Measurements from ENCODE around the gene PLA2G1B. TPM values are rescaled to one million over a fixed set of nuclear protein-coding genes. Genes with fewer than 3 reads are reported as not detected.

PLA2G1B gene
- total and polyA plus RNA-seq, 9 of the 15 experiments (the other 6 are each of a cell fraction or from before 2014, with no cell fraction given) = 1.4 TPM; not detected in 8

DNA sequence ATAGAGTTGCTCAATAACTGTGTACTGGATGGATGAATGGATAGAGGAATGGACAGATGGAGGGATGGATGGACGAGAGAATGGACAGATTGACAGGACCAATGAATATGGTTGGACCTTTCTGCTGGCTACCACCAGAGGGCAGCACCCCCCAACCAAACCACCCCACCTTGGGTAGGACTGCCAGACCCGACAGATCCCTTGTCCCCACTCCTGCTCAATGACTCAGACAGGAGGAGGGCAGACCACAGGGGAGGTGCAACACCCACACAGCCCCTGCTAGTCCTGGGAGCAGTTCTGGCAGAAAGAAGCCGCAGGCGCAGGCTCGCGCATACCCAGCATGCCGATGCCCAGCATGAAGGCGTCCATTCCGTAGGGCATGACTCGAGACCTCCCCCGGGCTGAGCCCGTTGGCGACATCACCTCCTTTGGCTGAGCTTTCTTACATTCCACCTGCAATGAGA is 29.0 kb upstream of the PLA2G1B start (continued):
- TF ChIP-seq, protein P1, sequence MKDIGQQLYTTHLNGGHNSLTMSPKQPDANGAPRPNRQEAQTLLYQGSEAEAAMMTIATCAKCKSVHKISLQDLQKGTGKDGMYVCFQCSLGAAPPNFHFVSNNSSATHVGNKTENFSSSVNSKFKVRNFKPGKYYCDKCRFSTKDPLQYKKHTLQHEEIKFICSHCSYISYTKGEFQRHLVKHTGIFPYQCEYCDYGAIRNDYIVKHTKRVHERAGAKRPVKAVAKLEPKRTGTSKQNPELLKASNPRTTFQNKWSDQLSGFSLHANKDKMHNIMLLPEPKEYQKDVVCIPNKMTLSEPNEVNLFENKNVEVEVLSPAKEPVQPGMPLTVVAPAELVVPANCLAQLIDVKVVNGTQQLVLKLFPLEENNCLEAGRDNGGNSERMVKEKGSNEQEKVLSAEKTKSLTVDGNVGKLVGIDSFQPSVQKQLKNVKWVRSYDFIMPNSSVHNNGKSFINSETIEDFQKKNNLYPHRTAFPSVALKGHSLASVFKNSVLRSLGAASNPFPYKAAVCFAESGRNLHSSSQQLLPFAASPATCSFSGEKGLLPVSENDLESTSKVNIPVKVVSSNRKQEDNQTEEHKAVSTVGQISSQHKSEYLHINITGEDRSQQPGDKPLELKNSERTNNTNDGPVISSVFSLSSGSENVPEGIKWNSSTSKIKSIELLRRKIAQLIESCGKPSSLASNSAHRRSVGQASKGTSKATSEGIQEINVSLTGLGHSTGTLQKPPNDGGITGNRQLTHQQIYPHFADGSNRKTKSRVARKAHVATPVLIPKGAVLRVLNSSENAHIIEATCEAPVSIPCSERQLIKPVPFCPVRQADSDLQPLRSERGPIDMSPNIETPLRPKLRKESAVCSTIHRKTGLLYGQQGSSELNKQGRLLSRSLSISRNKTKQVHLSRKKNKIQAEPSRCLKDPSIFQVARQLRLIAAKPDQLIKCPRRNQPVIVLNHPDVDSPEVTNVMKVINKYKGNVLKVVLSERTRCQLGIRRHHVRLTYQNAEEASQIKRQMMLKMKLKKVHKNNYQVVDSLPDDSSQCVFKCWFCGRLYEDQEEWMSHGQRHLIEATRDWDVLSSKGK (CRISPR knock-in tag; IDR thresholded peaks at IDR 0.05) = no peak
- TF ChIP-seq PCBP2 (IDR thresholded peaks at IDR 0.05; ENCODE audit: low read depth, low read length, poor library complexity, severe bottlenecking) (no peak), HDAC6 (IDR thresholded peaks at IDR 0.05; ENCODE audit: low read depth, low read length) (no peak), HBP1 (CRISPR knock-in tag; IDR thresholded peaks at IDR 0.05) (no peak), ZNF766 (CRISPR knock-in tag; conservative IDR thresholded peaks at IDR 0.05) (no peak), BMI1 (IDR thresholded peaks at IDR 0.05; ENCODE audit: low read length) (no peak), MLX (CRISPR knock-in tag; conservative IDR thresholded peaks at IDR 0.05) (no peak), TCFL5 (CRISPR knock-in tag; conservative IDR thresholded peaks at IDR 0.05) (no peak), E2F3 (CRISPR knock-in tag; IDR thresholded peaks at IDR 0.05) (no peak), FOS (IDR thresholded peaks at IDR 0.05; ENCODE audit: extremely low read depth, insufficient read length) (peak; percentile 5), PTRF (tag; IDR thresholded peaks at IDR 0.05) (no peak), ZKSCAN1 (IDR thresholded peaks at IDR 0.05; ENCODE audit: low read depth, low read length) (0 out of 2 replicates have a peak, but pooled peaks have one; percentile 18), ZBTB49 (CRISPR knock-in tag; IDR thresholded peaks at IDR 0.05; ENCODE audit: borderline replicate concordance) (no peak), SMC3 (conservative IDR thresholded peaks at IDR 0.05; ENCODE audit: insufficient read depth, low read depth, low read length) (peak; percentile 97), NONO (IDR thresholded peaks at IDR 0.05; ENCODE audit: low read depth in 2 of 2, low read length in 1 of 2) (no peak), ZNF830 (CRISPR knock-in tag; IDR thresholded peaks at IDR 0.05) (no peak), TCF7 (IDR thresholded peaks at IDR 0.05; ENCODE audit: borderline replicate concordance) (no peak), NR2C1 (IDR thresholded peaks at IDR 0.05) (no peak), NR2C1 (tag; IDR thresholded peaks at IDR 0.05) (no peak), EGR1 (conservative IDR thresholded peaks at IDR 0.05) (peak; percentile 93), CC2D1A (IDR thresholded peaks at IDR 0.05) (peak; percentile 79), NR4A1 (CRISPR knock-in tag; IDR thresholded peaks at IDR 0.05) (no peak), NR4A1 (tag; IDR thresholded peaks at IDR 0.05) (no peak)

Data from K562 (cell line).